ENCODE data around the gene ANXA6. TPM values are rescaled to one million over a fixed set of nuclear protein-coding genes. Genes with fewer than 3 reads are reported as not detected.

Gene ANXA6
- total and polyA plus RNA-seq, 9 of the 15 experiments (the other 6 are each of a cell fraction or from before 2014, with no cell fraction given) = 0.70 to 13.2 (median 8.3) TPM

DNA sequence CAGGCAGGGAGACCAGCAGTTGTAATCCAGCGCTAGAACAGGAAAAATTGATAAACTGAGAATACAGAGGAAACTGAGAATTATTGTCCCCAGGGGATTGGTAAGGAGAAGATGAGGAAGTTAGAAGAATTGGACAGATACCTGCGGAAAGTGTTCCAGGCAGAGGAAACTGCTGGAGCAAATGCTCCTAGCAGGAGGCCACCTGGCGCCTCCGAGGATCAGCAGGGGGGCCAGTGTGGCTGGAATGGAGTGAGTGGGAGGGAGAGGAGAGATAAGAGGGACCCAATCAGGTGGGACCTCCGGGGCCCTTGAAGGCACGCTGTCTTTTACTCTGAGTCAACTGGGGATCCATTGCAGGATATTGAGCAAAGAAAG is 695 bp upstream of the ANXA6 start (continued):
- peak; percentile 40; the same call in 1 of the 2 replicates for TF ChIP-seq CBFA2T2 (conservative IDR thresholded peaks at IDR 0.05)
- no peak for TF ChIP-seq FUS (optimal IDR thresholded peaks at IDR 0.05; ENCODE audit: low read depth, low read length)
- TF ChIP-seq NONO (IDR thresholded peaks at IDR 0.05; ENCODE audit: low read depth in 2 of 2, low read length in 1 of 2) = no peak
- no peak for TF ChIP-seq MEIS2 (IDR thresholded peaks at IDR 0.05; ENCODE audit: partially characterized antibody)
- TF ChIP-seq PHB2 (IDR thresholded peaks at IDR 0.05; ENCODE audit: low read depth) = no peak
- peak; percentile 76; the same call in 1 of the 2 replicates for TF ChIP-seq ZEB2 (IDR thresholded peaks at IDR 0.05)
- TF ChIP-seq PHF20 (IDR thresholded peaks at IDR 0.05; ENCODE audit: partially characterized antibody) = no peak
- TF ChIP-seq MYC (IDR thresholded peaks at IDR 0.05; ENCODE audit: low read depth, low read length) = peak; percentile 47; the same call in 1 of the 2 replicates
- no peak for TF ChIP-seq MYC (CRISPR knock-in tag; IDR thresholded peaks at IDR 0.05; ENCODE audit: borderline replicate concordance, low read depth)
- TF ChIP-seq, protein P1, sequence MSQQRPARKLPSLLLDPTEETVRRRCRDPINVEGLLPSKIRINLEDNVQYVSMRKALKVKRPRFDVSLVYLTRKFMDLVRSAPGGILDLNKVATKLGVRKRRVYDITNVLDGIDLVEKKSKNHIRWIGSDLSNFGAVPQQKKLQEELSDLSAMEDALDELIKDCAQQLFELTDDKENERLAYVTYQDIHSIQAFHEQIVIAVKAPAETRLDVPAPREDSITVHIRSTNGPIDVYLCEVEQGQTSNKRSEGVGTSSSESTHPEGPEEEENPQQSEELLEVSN (IDR thresholded peaks at IDR 0.05; ENCODE audit: borderline replicate concordance in 1 of 2, extremely low read depth in 1 of 2, insufficient read depth in 1 of 2, insufficient read length in 1 of 2, low read depth in 1 of 2, low read length in 1 of 2, poor library complexity in 1 of 2, severe bottlenecking in 1 of 2) = peak; percentile 30 to 70
- peak; percentile 23 for TF ChIP-seq KDM5B (IDR thresholded peaks at IDR 0.05; ENCODE audit: insufficient replicate concordance, low read depth, low read length)
- TF ChIP-seq ETV1 (tag; conservative IDR thresholded peaks at IDR 0.05; ENCODE audit: low read depth) = no peak
- TF ChIP-seq EGR1 (conservative IDR thresholded peaks at IDR 0.05) = peak; percentile 92
- peak; percentile 71 for TF ChIP-seq DPF2 (IDR thresholded peaks at IDR 0.05)
- TF ChIP-seq, protein P2, sequence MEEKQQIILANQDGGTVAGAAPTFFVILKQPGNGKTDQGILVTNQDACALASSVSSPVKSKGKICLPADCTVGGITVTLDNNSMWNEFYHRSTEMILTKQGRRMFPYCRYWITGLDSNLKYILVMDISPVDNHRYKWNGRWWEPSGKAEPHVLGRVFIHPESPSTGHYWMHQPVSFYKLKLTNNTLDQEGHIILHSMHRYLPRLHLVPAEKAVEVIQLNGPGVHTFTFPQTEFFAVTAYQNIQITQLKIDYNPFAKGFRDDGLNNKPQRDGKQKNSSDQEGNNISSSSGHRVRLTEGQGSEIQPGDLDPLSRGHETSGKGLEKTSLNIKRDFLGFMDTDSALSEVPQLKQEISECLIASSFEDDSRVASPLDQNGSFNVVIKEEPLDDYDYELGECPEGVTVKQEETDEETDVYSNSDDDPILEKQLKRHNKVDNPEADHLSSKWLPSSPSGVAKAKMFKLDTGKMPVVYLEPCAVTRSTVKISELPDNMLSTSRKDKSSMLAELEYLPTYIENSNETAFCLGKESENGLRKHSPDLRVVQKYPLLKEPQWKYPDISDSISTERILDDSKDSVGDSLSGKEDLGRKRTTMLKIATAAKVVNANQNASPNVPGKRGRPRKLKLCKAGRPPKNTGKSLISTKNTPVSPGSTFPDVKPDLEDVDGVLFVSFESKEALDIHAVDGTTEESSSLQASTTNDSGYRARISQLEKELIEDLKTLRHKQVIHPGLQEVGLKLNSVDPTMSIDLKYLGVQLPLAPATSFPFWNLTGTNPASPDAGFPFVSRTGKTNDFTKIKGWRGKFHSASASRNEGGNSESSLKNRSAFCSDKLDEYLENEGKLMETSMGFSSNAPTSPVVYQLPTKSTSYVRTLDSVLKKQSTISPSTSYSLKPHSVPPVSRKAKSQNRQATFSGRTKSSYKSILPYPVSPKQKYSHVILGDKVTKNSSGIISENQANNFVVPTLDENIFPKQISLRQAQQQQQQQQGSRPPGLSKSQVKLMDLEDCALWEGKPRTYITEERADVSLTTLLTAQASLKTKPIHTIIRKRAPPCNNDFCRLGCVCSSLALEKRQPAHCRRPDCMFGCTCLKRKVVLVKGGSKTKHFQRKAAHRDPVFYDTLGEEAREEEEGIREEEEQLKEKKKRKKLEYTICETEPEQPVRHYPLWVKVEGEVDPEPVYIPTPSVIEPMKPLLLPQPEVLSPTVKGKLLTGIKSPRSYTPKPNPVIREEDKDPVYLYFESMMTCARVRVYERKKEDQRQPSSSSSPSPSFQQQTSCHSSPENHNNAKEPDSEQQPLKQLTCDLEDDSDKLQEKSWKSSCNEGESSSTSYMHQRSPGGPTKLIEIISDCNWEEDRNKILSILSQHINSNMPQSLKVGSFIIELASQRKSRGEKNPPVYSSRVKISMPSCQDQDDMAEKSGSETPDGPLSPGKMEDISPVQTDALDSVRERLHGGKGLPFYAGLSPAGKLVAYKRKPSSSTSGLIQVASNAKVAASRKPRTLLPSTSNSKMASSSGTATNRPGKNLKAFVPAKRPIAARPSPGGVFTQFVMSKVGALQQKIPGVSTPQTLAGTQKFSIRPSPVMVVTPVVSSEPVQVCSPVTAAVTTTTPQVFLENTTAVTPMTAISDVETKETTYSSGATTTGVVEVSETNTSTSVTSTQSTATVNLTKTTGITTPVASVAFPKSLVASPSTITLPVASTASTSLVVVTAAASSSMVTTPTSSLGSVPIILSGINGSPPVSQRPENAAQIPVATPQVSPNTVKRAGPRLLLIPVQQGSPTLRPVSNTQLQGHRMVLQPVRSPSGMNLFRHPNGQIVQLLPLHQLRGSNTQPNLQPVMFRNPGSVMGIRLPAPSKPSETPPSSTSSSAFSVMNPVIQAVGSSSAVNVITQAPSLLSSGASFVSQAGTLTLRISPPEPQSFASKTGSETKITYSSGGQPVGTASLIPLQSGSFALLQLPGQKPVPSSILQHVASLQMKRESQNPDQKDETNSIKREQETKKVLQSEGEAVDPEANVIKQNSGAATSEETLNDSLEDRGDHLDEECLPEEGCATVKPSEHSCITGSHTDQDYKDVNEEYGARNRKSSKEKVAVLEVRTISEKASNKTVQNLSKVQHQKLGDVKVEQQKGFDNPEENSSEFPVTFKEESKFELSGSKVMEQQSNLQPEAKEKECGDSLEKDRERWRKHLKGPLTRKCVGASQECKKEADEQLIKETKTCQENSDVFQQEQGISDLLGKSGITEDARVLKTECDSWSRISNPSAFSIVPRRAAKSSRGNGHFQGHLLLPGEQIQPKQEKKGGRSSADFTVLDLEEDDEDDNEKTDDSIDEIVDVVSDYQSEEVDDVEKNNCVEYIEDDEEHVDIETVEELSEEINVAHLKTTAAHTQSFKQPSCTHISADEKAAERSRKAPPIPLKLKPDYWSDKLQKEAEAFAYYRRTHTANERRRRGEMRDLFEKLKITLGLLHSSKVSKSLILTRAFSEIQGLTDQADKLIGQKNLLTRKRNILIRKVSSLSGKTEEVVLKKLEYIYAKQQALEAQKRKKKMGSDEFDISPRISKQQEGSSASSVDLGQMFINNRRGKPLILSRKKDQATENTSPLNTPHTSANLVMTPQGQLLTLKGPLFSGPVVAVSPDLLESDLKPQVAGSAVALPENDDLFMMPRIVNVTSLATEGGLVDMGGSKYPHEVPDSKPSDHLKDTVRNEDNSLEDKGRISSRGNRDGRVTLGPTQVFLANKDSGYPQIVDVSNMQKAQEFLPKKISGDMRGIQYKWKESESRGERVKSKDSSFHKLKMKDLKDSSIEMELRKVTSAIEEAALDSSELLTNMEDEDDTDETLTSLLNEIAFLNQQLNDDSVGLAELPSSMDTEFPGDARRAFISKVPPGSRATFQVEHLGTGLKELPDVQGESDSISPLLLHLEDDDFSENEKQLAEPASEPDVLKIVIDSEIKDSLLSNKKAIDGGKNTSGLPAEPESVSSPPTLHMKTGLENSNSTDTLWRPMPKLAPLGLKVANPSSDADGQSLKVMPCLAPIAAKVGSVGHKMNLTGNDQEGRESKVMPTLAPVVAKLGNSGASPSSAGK (IDR thresholded peaks at IDR 0.05) = peak; percentile 46
- TF ChIP-seq CREM (IDR thresholded peaks at IDR 0.05; ENCODE audit: low read depth) = 0 out of 2 replicates have a peak, but pooled peaks have one; percentile 16
- peak; percentile 47; the same call in 1 of the 2 replicates for TF ChIP-seq EP300 (IDR thresholded peaks at IDR 0.05; ENCODE audit: low read length)
